H1 (cell line): ENCODE measurements around the gene ACER1. TPM values are rescaled to one million over a fixed set of nuclear protein-coding genes. Genes with fewer than 3 reads are reported as not detected.
A peak's percentile ranks its signal among the peaks of the same experiment; 100 is the strongest.

Experiments
- CTCF ChIA-PET: fragments of 300-600 bp; sonication (Branson Sonifier 250); formaldehyde crosslinking; loops from one replicate; lab custom pipeline; 2021; ENCODE audit not compliant: partially characterized antibody; lab: Charles Lee
- POLR2A ChIA-PET: fragments of 300-600 bp; sonication (Branson Sonifier 250); formaldehyde crosslinking; loops from one replicate; lab custom pipeline; 2021; ENCODE audit warnings: inconsistent platforms; ENCODE audit not compliant: partially characterized antibody; lab: Charles Lee
- DNase-seq, 2 experiments: peaks; one replicate each; pipeline versions ENCODE4 v3.0.0 to v3.0.0-alpha.2; 2010 to 2022; ENCODE audit warnings: low spot score in 2 of 2, low read depth in 1 of 2, mixed read lengths in 1 of 2
- FAIRE-seq: peaks from 2 replicates; lab custom pipeline; 2011; peaks lifted over from hg19 to GRCh38; lab: Jason Lieb, UNC
- H2AFZ ChIP-seq: 2 replicates; pipeline ENCODE4 v1.8.1; 2012; ENCODE audit warnings: low read length, inconsistent platforms
- H2AK5ac ChIP-seq: 2 replicates; pipeline ENCODE4 v1.6.1; 2013; ENCODE audit warnings: low read depth, low read length
- H2BK120ac ChIP-seq: replicated peaks from 2 replicates; pipeline ENCODE3; 2013; ENCODE audit warnings: low read depth, low read length, inconsistent platforms
- H2BK12ac ChIP-seq: 2 replicates; pipeline ENCODE4 v1.6.1; 2013; ENCODE audit warnings: low read depth, low read length
- H2BK15ac ChIP-seq: 2 replicates; pipeline ENCODE4 v1.6.1; 2013; ENCODE audit warnings: low read length
- H2BK20ac ChIP-seq: 2 replicates; pipeline ENCODE4 v1.6.1; 2013; ENCODE audit warnings: low read length
- H2BK5ac ChIP-seq: 2 replicates; pipeline ENCODE4 v1.6.1; 2013; ENCODE audit warnings: low read depth, low read length
- H3K14ac ChIP-seq: 2 replicates; pipeline ENCODE4 v1.6.1; 2013; ENCODE audit warnings: inconsistent platforms; ENCODE audit not compliant: insufficient read length
- H3K18ac ChIP-seq: 2 replicates; pipeline ENCODE4 v1.6.1; 2013; ENCODE audit warnings: low read length; ENCODE audit errors: extremely low read depth
- H3K23ac ChIP-seq: 2 replicates; pipeline ENCODE4 v1.6.1; 2013; ENCODE audit warnings: inconsistent platforms; ENCODE audit not compliant: insufficient read length
- H3K23me2 ChIP-seq: 2 replicates; pipeline ENCODE4 v1.6.1; 2013; ENCODE audit warnings: low read depth, low read length
- H3K27ac ChIP-seq: 2 replicates; pipeline ENCODE4 v1.6.1; 2011; ENCODE audit warnings: low read depth, low read length, inconsistent platforms
- H3K27me3 ChIP-seq, 4 experiments: replicated peaks in 1 of 4; 1 replicate in 1 of 4; 2 replicates in 3 of 4; pipeline versions ENCODE4 v1.6.1 to v1.8.1; 2011 to 2013; ENCODE audit warnings: low read length in 3 of 4, mild to moderate bottlenecking in 3 of 4, inconsistent platforms in 2 of 4, mixed read lengths in 2 of 4, moderate library complexity in 1 of 4; ENCODE audit not compliant: control insufficient read depth in 3 of 4, insufficient read depth in 3 of 4; ENCODE audit errors: extremely low read depth in 1 of 4
- H3K36me3 ChIP-seq, 4 experiments: 2 replicates each; pipeline versions ENCODE4 v1.6.1 to v1.8.1; 2011 to 2013; ENCODE audit warnings: mild to moderate bottlenecking in 4 of 4, low read length in 3 of 4, moderate library complexity in 2 of 4, control low read depth in 1 of 4, inconsistent platforms in 1 of 4; ENCODE audit not compliant: insufficient read depth in 4 of 4, control insufficient read depth in 2 of 4
- H3K4ac ChIP-seq: replicated peaks from 2 replicates; pipeline ENCODE3; 2013; ENCODE audit warnings: low read length, low read depth, mixed read lengths, inconsistent platforms; ENCODE audit not compliant: insufficient read length
- H3K4me1 ChIP-seq, 4 experiments: replicated peaks in 1 of 4; 1 replicate in 1 of 4; 2 replicates in 3 of 4; pipeline versions ENCODE4 v1.6.1 to v1.8.1; 2011 to 2013; ENCODE audit warnings: low read length in 3 of 4, inconsistent platforms in 2 of 4, mixed read lengths in 1 of 4; ENCODE audit not compliant: insufficient read depth in 4 of 4, control insufficient read depth in 3 of 4
- H3K4me2 ChIP-seq, 2 experiments: 2 replicates each; pipeline versions ENCODE4 v1.6.1 to v1.8.1; 2011 to 2013; ENCODE audit warnings: low read depth in 2 of 2, low read length in 2 of 2, control low read depth in 1 of 2, inconsistent platforms in 1 of 2, mild to moderate bottlenecking in 1 of 2; ENCODE audit not compliant: insufficient read depth in 1 of 2
- H3K4me3 ChIP-seq, 4 experiments: fragments of 200-600, 300-600 bp in 1 of 4; sonication (generic), shearing (Covaris generic), sonication (Bioruptor Twin) in 1 of 4; 2 replicates each; pipeline versions ENCODE4 v1.5.1 to v1.8.1; 2011 to 2016; ENCODE audit warnings: low read length in 4 of 4, low read depth in 3 of 4, control low read depth in 2 of 4, inconsistent platforms in 2 of 4, mild to moderate bottlenecking in 2 of 4, mixed read lengths in 1 of 4, moderate library complexity in 1 of 4; ENCODE audit not compliant: insufficient read depth in 2 of 4; ENCODE audit errors: extremely low read depth in 1 of 4
- H3K56ac ChIP-seq: replicated peaks from 2 replicates; pipeline ENCODE3; 2013; ENCODE audit warnings: low read depth, mild to moderate bottlenecking, mixed read lengths, low read length, inconsistent platforms; ENCODE audit not compliant: insufficient read length
- H3K79me1 ChIP-seq: 2 replicates; pipeline ENCODE4 v1.6.1; 2013; ENCODE audit warnings: low read depth, low read length, control low read depth
- H3K79me2 ChIP-seq, 2 experiments: 2 replicates each; pipeline versions ENCODE4 v1.6.1 to v1.8.1; 2012 to 2013; ENCODE audit warnings: low read length in 2 of 2, mild to moderate bottlenecking in 2 of 2, inconsistent platforms in 1 of 2; ENCODE audit not compliant: insufficient read depth in 2 of 2, control insufficient read depth in 1 of 2
- H3K9ac ChIP-seq, 4 experiments: replicated peaks in 1 of 4; 1 replicate in 1 of 4; 2 replicates in 3 of 4; pipeline versions ENCODE4 v1.6.1 to v1.8.1; 2011 to 2013; ENCODE audit warnings: low read depth in 3 of 4, low read length in 3 of 4, control low read depth in 2 of 4, mild to moderate bottlenecking in 2 of 4, moderate library complexity in 2 of 4, inconsistent platforms in 1 of 4; ENCODE audit errors: extremely low read depth in 1 of 4
- H3K9me3 ChIP-seq, 2 experiments: 2 replicates each; pipeline versions ENCODE4 v1.6.1 to v1.8.1; 2012 to 2013; ENCODE audit warnings: mild to moderate bottlenecking in 2 of 2, moderate library complexity in 2 of 2, control low read depth in 1 of 2, inconsistent platforms in 1 of 2, low read depth in 1 of 2, low read length in 1 of 2, mixed read lengths in 1 of 2; ENCODE audit not compliant: insufficient read depth in 2 of 2
- H4K20me1 ChIP-seq, 2 experiments: replicated peaks in 1 of 2; 2 replicates each; pipeline versions ENCODE3 to v1.8.1; 2011 to 2013; ENCODE audit warnings: inconsistent platforms in 2 of 2, low read length in 2 of 2, mild to moderate bottlenecking in 1 of 2; ENCODE audit not compliant: insufficient read depth in 2 of 2, control insufficient read depth in 1 of 2
- H4K5ac ChIP-seq: 2 replicates; pipeline ENCODE4 v1.6.1; 2013; ENCODE audit warnings: low read length, low read depth, mixed read lengths, inconsistent platforms; ENCODE audit not compliant: insufficient read length
- H4K8ac ChIP-seq: 2 replicates; pipeline ENCODE4 v1.8.0; 2013; ENCODE audit warnings: mild to moderate bottlenecking, moderate library complexity, low read length, inconsistent platforms; ENCODE audit not compliant: insufficient read depth; ENCODE audit errors: extremely low read depth
- H4K91ac ChIP-seq: replicated peaks from 2 replicates; pipeline ENCODE3; 2013; ENCODE audit warnings: low read length, mixed read lengths, inconsistent platforms; ENCODE audit not compliant: insufficient read length
- ASH2L ChIP-seq: fragments of 200-600, 300-600 bp; sonication (generic); IDR thresholded peaks from one replicate; pipeline ENCODE4 v1.7.1; 2017; ENCODE audit warnings: low read length
- CBX5 ChIP-seq: fragments of 300-800, 300-1000 bp; sonication (generic); IDR thresholded peaks from 2 replicates; pipeline ENCODE4 v1.7.1; 2016; ENCODE audit warnings: antibody characterized with exemption, low read length, low read depth
- CHD1 ChIP-seq: IDR thresholded peaks from 2 replicates; pipeline ENCODE4 v1.6.1; 2012; ENCODE audit warnings: low read depth, low read length, improper control_type of control experiment
- JUND ChIP-seq: IDR thresholded peaks from 2 replicates; pipeline ENCODE4 v1.6.1; 2011; ENCODE audit warnings: mild to moderate bottlenecking, improper control_type of control experiment, low read length
- KDM1A ChIP-seq: fragments of 200-600, 300-600 bp; sonication (generic); IDR thresholded peaks from 2 replicates; pipeline ENCODE4 v1.7.1; 2016; ENCODE audit warnings: mild to moderate bottlenecking, low read length, borderline replicate concordance
- RNF2 ChIP-seq: fragments of 200-900, 300-1000 bp; sonication (generic); IDR thresholded peaks from 2 replicates; pipeline ENCODE4 v1.7.1; 2016; ENCODE audit warnings: borderline replicate concordance, low read depth, mild to moderate bottlenecking, antibody characterized with exemption, low read length; ENCODE audit not compliant: poor library complexity, severe bottlenecking; ENCODE audit errors: missing control alignments
- RXRA ChIP-seq: IDR thresholded peaks from 2 replicates; pipeline ENCODE4 v1.6.1; 2011; ENCODE audit warnings: low read depth, mild to moderate bottlenecking, low read length, moderate library complexity; ENCODE audit not compliant: insufficient read depth
- SAP30 ChIP-seq: fragments of 300-600 bp; sonication (generic); IDR thresholded peaks from 2 replicates; pipeline ENCODE4 v1.7.1; 2012; ENCODE audit warnings: low read length, moderate library complexity, mild to moderate bottlenecking, inconsistent platforms; ENCODE audit not compliant: insufficient read depth, insufficient replicate concordance
- SIRT6 ChIP-seq: IDR thresholded peaks from one replicate; pipeline ENCODE4 v1.7.1; 2012; ENCODE audit warnings: low read length, inconsistent platforms
- SIX5 ChIP-seq: IDR thresholded peaks from 2 replicates; pipeline ENCODE4 v1.6.1; 2011; ENCODE audit warnings: mild to moderate bottlenecking, low read depth, low read length
- SUZ12 ChIP-seq: fragments of 200-600 bp; sonication (generic); IDR thresholded peaks from 2 replicates; pipeline ENCODE4 v1.6.1; 2012; ENCODE audit warnings: mild to moderate bottlenecking, inconsistent platforms, low read length, moderate library complexity, mixed read lengths
- WGBS, 2 experiments: shearing (Covaris generic) in 1 of 2; methylation state at CpG; one replicate each; pipeline versions ENCODE4 v1.1.6 to v1.1.7; 2013 to 2015; ENCODE audit warnings: low lambda C conversion rate in 2 of 2, mixed read lengths in 2 of 2, inconsistent platforms in 1 of 2, low coverage in 1 of 2, missing lambda C conversion rate in 1 of 2; ENCODE audit not compliant: insufficient replicate concordance in 2 of 2, insufficient coverage in 1 of 2, insufficient read length in 1 of 2; ENCODE audit errors: extremely low coverage in 1 of 2, missing lambda C conversion rate in 1 of 2; 5-methylcytosine and 5-hydroxymethylcytosine counted together
- polyA plus RNA-seq, 7 experiments: library from polyadenylated mRNA; depleted of rRNA in 3 of 7; stranded (reverse) in 5 of 7; unstranded in 2 of 7; fragments of >200 nt in 5 of 7; fragments of 200-250 nt in 2 of 7; gene quantifications; 1 replicate in 5 of 7; 2 replicates in 1 of 7; 4 replicates in 1 of 7; pipeline versions ENCODE4 v1.2.1 to v1.2.3, GENCODE V29; 2011 to 2013; ENCODE audit warnings: missing spikeins in 2 of 7, mixed read lengths in 2 of 7
- total RNA-seq: library from RNA; stranded (reverse); fragmentation: NEBNext Ultra II Directional; extraction: Animal tissue kit (Norgen Biotek cat#: 25700); gene quantifications from 2 replicates; pipeline ENCODE4 v1.2.1, GENCODE V29; 2021
- TF ChIP-seq, protein P1 (sequence below): IDR thresholded peaks from 2 replicates; pipeline ENCODE4 v1.6.1; 2012; ENCODE audit warnings: inconsistent platforms

Gene ACER1
- total and polyA plus RNA-seq, 2 of the 8 experiments (the other 6 are each of a cell fraction or from before 2014, with no cell fraction given): 0.05 TPM; not detected in 1

DNA sequence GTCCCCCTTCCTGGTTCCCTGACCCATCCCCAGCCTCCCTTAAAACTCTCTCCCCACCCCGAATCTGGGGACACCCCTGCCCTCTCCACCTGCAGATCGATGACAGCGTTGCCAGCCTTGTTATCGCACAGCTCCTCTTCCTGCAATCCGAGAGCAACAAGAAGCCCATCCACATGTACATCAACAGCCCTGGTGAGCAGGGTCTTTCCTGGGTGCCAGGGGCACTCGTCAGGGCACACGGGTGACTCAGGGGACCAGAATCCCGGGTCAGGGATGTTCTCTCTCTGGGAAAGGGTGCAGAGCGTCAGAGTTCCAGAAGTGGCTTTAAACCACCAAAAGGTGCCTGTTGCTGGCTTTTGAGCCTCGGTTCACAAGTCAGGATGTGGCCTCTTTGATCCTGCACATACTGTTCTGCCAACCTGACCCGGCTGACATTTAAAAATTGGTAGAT lies 29.0 kb upstream of the ACER1 start:
- no peak overlapping the region for H3K27ac ChIP-seq

More for the DNA sequence above, 29.0 kb upstream of the ACER1 start:
- TF ChIP-seq RNF2 (no peak), CBX5 (no peak), KDM1A (no peak), RXRA (no peak), SUZ12 (no peak), SIX5 (no peak), JUND (no peak), CHD1 (no peak), SAP30 (no peak), SIRT6 (no peak), ASH2L (no peak)
- TF ChIP-seq, protein P1, sequence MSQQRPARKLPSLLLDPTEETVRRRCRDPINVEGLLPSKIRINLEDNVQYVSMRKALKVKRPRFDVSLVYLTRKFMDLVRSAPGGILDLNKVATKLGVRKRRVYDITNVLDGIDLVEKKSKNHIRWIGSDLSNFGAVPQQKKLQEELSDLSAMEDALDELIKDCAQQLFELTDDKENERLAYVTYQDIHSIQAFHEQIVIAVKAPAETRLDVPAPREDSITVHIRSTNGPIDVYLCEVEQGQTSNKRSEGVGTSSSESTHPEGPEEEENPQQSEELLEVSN: no peak
- H2BK20ac ChIP-seq: no peak overlapping the region
- H3K79me1 ChIP-seq: peaks cover 4% of the 10 kb centered on the region
- no peak overlapping the region for H3K18ac ChIP-seq
- H3K23ac ChIP-seq: no peak overlapping the region
- H2AFZ ChIP-seq: no peak overlapping the region
- H3K4me3 ChIP-seq: peak overlapping the region; percentile 63 to 92 (median 68)
- H3K4me1 ChIP-seq: peaks cover 0 to 2% (median 1%) of the 10 kb centered on the region in 4 experiments; a peak in 2 of 7 replicates
- H2BK120ac ChIP-seq: no peak overlapping the region
- H2AK5ac ChIP-seq: no peak overlapping the region
- peak overlapping the region; percentile 39 for H3K56ac ChIP-seq
- no peak overlapping the region for H4K5ac ChIP-seq
- H4K8ac ChIP-seq: no peak overlapping the region
- CTCF ChIA-PET: interaction anchor here (0.6 to 1.5 kb wide), 3 partner anchors 18 to 144 kb away, joined by 3 to 7 read pairs (median 4); no protein-coding TSS in a partner anchor
- 0 out of 2 replicates have a peak overlapping the region, but pooled peaks have one; percentile 9 for H2BK12ac ChIP-seq
- H4K91ac ChIP-seq: no peak overlapping the region
- peak overlapping the region in 2 of 4 experiments; percentile 49 to 55; a peak in 5 of 7 replicates for H3K9ac ChIP-seq
- H3K9me3 ChIP-seq: no peaks in the 10 kb centered on the region
- H4K20me1 ChIP-seq: peaks cover 0 to 1% of the 10 kb centered on the region in 2 experiments
- DNase-seq (no peak), FAIRE-seq (no peak)
- peak overlapping the region; percentile 89 to 94 for H3K4me2 ChIP-seq
- H3K14ac ChIP-seq: no peak overlapping the region
- peaks cover 5 to 25% (median 11%) of the 10 kb centered on the region in 4 experiments; a peak in 6 of 8 replicates for H3K36me3 ChIP-seq
- H3K4ac ChIP-seq: no peak overlapping the region
- peaks cover 5% of the 10 kb centered on the region; the same call in 1 of the 2 replicates for H3K23me2 ChIP-seq
- H2BK5ac ChIP-seq: no peak overlapping the region
- POLR2A ChIA-PET: interaction anchor here (1.2 to 1.9 kb wide), 2 partner anchors 10 to 416 kb away, joined by 3 to 10 read pairs; partner anchors contain the start of gene ALKBH7
- no peaks in the 10 kb centered on the region for H3K27me3 ChIP-seq
- 69% methylated on average over 11 of the region's 11 CpGs; no CpG with 5 or more reads in 1 of the 2 experiments for WGBS, 2 experiments
- peaks cover 0 to 6% of the 10 kb centered on the region in 2 experiments; a peak in 2 of 4 replicates for H3K79me2 ChIP-seq
- H2BK15ac ChIP-seq: no peak overlapping the region
